K562 (cell line): ENCODE data around the gene TAF1A.
"Not testable (repeated sequence)": the region's sequence is repeated elsewhere in the genome, so short reads cannot be mapped to it uniquely, and the experiment has no call there.

Experiments used
- BHLHE40 ChIP-seq: IDR thresholded peaks from 2 replicates; pipeline ENCODE4 v1.6.1; 2011; ENCODE audit warnings: low read length, improper control_type of control experiment
- CC2D1A ChIP-seq: fragments of 450-650 bp; IDR thresholded peaks from 2 replicates; pipeline ENCODE4 v1.6.1; 2017; ENCODE audit warnings: mild to moderate bottlenecking
- CTCF ChIP-seq, 3 experiments: IDR thresholded peaks in 2 of 3; conservative IDR thresholded peaks in 1 of 3; 2 replicates each; pipeline ENCODE4 v1.5.1; 2011 to 2012; ENCODE audit warnings: low read length in 3 of 3, mild to moderate bottlenecking in 3 of 3, control low read depth in 2 of 3, improper control_type of control experiment in 1 of 3, inconsistent platforms in 1 of 3, low read depth in 1 of 3, mixed read lengths in 1 of 3, moderate library complexity in 1 of 3; ENCODE audit not compliant: insufficient read depth in 2 of 3
- EWSR1 ChIP-seq: fragments of 450-650 bp; IDR thresholded peaks from 2 replicates; pipeline ENCODE4 v1.6.1; 2018; ENCODE audit warnings: borderline replicate concordance, mild to moderate bottlenecking, low read depth, moderate library complexity; ENCODE audit not compliant: partially characterized antibody
- GABPA ChIP-seq: fragments of 200-800 bp; sonication (Bioruptor generic); conservative IDR thresholded peaks from 2 replicates; pipeline ENCODE4 v1.6.1; 2016; ENCODE audit warnings: low read depth, missing genetic modification characterization, missing compliant biosample characterization
- JUNB ChIP-seq: fragments of 450-650 bp; formaldehyde crosslinking; conservative IDR thresholded peaks from 2 replicates; pipeline ENCODE4 v1.4.0; 2020; ENCODE audit warnings: mild to moderate bottlenecking
- NCOR1 ChIP-seq: fragments of 450-650 bp; IDR thresholded peaks from 2 replicates; pipeline ENCODE4 v1.6.1; 2016; ENCODE audit warnings: mild to moderate bottlenecking, moderate library complexity
- PURB ChIP-seq: sonication (generic); formaldehyde crosslinking; IDR thresholded peaks from 2 replicates; pipeline ENCODE4 v1.9.0; 2021; ENCODE audit warnings: low read depth, mild to moderate bottlenecking, missing genetic modification reagents
- REST ChIP-seq, 2 experiments: fragments of 450-650 bp; formaldehyde crosslinking in 1 of 2; IDR thresholded peaks; 2 replicates each; pipeline versions ENCODE4 v1.4.0 to v1.6.1; 2014 to 2020; ENCODE audit warnings: mild to moderate bottlenecking in 2 of 2, borderline replicate concordance in 1 of 2, low read depth in 1 of 2
- STAG1 ChIP-seq: sonication (generic); formaldehyde crosslinking; IDR thresholded peaks from 2 replicates; pipeline ENCODE4 v1.5.0; 2020; ENCODE audit warnings: missing genetic modification reagents, borderline replicate concordance
- TF ChIP-seq, protein P1 (sequence below), 3 experiments: fragments of 200-800 bp in 1 of 3; fragments of 250-450 bp in 1 of 3; fragments of 450-650 bp in 1 of 3; sonication (Bioruptor Pico) in 1 of 3; sonication (Bioruptor generic) in 1 of 3; formaldehyde crosslinking in 1 of 3; IDR thresholded peaks; 2 replicates each; pipeline versions ENCODE4 v1.6.1 to v1.8.0; 2016 to 2022; ENCODE audit warnings: mild to moderate bottlenecking in 2 of 3, missing genetic modification characterization in 2 of 3, missing compliant biosample characterization in 1 of 3, moderate library complexity in 1 of 3
- TF ChIP-seq, protein P2 (sequence below), 2 experiments: fragments of 250-450 bp in 1 of 2; fragments of 450-650 bp in 1 of 2; sonication (Bioruptor Pico) in 1 of 2; IDR thresholded peaks; 2 replicates each; pipeline versions ENCODE4 v1.6.1 to v1.8.0; 2016 to 2021; ENCODE audit warnings: mild to moderate bottlenecking in 2 of 2, moderate library complexity in 2 of 2, missing compliant biosample characterization in 1 of 2, missing genetic modification characterization in 1 of 2
- TF ChIP-seq, protein P3 (sequence below): fragments of 450-650 bp; IDR thresholded peaks from 2 replicates; pipeline ENCODE4 v1.6.1; 2016; ENCODE audit warnings: borderline replicate concordance

GRCh38 chr1:222609111-222609510 lies 19.4 kb upstream of the TAF1A start:
- not testable (repeated sequence) for TF ChIP-seq JUNB (CRISPR knock-in tag); STAG1 (CRISPR knock-in tag); REST (IDR thresholded peaks at IDR 0.05; ENCODE audit: borderline replicate concordance); REST (CRISPR knock-in tag; IDR thresholded peaks at IDR 0.05; ENCODE audit: low read depth); NCOR1; EWSR1; PURB (CRISPR knock-in tag); CTCF (IDR thresholded peaks at IDR 0.05 in 2 of 3, conservative IDR thresholded peaks at IDR 0.05 in 1 of 3; ENCODE audit: insufficient read depth in 2 of 3, low read depth in 1 of 3, low read length in 3 of 3); BHLHE40; CC2D1A; GABPA (tag)
- TF ChIP-seq, protein P1, sequence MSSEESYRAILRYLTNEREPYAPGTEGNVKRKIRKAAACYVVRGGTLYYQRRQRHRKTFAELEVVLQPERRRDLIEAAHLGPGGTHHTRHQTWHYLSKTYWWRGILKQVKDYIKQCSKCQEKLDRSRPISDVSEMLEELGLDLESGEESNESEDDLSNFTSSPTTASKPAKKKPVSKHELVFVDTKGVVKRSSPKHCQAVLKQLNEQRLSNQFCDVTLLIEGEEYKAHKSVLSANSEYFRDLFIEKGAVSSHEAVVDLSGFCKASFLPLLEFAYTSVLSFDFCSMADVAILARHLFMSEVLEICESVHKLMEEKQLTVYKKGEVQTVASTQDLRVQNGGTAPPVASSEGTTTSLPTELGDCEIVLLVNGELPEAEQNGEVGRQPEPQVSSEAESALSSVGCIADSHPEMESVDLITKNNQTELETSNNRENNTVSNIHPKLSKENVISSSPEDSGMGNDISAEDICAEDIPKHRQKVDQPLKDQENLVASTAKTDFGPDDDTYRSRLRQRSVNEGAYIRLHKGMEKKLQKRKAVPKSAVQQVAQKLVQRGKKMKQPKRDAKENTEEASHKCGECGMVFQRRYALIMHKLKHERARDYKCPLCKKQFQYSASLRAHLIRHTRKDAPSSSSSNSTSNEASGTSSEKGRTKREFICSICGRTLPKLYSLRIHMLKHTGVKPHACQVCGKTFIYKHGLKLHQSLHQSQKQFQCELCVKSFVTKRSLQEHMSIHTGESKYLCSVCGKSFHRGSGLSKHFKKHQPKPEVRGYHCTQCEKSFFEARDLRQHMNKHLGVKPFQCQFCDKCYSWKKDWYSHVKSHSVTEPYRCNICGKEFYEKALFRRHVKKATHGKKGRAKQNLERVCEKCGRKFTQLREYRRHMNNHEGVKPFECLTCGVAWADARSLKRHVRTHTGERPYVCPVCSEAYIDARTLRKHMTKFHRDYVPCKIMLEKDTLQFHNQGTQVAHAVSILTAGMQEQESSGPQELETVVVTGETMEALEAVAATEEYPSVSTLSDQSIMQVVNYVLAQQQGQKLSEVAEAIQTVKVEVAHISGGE (CRISPR knock-in tag; IDR thresholded peaks at IDR 0.05): not testable (repeated sequence)
- TF ChIP-seq, protein P2, sequence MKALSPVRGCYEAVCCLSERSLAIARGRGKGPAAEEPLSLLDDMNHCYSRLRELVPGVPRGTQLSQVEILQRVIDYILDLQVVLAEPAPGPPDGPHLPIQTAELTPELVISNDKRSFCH (CRISPR knock-in tag; IDR thresholded peaks at IDR 0.05): not testable (repeated sequence)
- TF ChIP-seq, protein P2 (tag; IDR thresholded peaks at IDR 0.05): not testable (repeated sequence)
- TF ChIP-seq, protein P3, sequence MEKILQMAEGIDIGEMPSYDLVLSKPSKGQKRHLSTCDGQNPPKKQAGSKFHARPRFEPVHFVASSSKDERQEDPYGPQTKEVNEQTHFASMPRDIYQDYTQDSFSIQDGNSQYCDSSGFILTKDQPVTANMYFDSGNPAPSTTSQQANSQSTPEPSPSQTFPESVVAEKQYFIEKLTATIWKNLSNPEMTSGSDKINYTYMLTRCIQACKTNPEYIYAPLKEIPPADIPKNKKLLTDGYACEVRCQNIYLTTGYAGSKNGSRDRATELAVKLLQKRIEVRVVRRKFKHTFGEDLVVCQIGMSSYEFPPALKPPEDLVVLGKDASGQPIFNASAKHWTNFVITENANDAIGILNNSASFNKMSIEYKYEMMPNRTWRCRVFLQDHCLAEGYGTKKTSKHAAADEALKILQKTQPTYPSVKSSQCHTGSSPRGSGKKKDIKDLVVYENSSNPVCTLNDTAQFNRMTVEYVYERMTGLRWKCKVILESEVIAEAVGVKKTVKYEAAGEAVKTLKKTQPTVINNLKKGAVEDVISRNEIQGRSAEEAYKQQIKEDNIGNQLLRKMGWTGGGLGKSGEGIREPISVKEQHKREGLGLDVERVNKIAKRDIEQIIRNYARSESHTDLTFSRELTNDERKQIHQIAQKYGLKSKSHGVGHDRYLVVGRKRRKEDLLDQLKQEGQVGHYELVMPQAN: not testable (repeated sequence)
